ENCODE measurements around the gene OVCA2. TPM values are rescaled to one million over a fixed set of nuclear protein-coding genes. Genes with fewer than 3 reads are reported as not detected.

The OVCA2 gene
- total RNA-seq, 1 experiment from 2014 or later, result 24.6 TPM

DNA sequence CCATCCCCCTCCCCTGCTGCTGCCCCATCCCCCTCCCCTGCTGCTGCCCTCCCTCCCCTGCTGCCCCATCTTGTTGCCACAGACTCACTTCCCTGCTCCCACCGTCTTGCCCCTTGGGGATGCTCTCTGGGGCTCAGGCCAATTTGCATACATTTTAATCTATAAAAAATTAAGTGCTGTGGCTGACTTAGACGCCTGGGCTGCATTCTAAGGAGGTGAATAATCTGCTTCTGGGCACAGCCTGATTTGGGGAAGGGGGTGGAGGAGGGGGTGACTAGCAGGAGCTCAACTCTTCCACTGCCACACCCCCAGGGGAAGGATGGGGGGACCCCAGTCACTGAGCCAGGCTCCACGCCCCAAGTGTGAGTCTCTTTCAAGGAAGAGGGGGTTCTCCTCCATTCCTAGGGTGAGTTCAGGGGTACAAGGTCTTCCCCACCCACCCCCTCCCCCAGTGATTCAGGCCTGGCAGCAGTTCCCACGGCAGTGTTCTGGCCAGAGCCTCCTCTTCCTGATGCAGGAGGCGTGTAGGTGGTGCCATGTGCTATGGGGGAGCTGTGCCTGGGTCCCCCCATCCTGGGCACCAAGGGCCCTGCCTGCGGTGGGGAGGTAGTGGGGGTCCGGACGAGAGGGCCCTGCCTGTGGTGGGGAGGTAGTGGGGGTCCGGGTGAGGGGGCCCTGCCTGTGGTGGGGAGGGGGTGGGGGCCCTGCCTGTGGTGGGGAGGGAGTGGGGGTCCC, 6.8 kb upstream of the OVCA2 start:
- no peak overlapping the region for H3K23ac ChIP-seq (ENCODE audit: insufficient read length, low read depth, low read length)

More for the DNA sequence above, 6.8 kb upstream of the OVCA2 start:
- H3K27ac ChIP-seq (ENCODE audit: insufficient read length, low read depth, low read length), result no peak overlapping the region
- no peak overlapping the region for H2BK20ac ChIP-seq (ENCODE audit: low read depth, low read length, poor library complexity, severe bottlenecking)
- H3K23me2 ChIP-seq (ENCODE audit: insufficient read length, low read depth, low read length, poor library complexity, severe bottlenecking), result no peaks in the 10 kb centered on the region
- peaks cover 6 to 28% of the 10 kb centered on the region in 2 experiments for H3K4me1 Mint-ChIP-seq
- no peak overlapping the region for H2BK15ac ChIP-seq (ENCODE audit: low read depth, low read length)
- no peak overlapping the region for H3K9ac ChIP-seq (ENCODE audit: extremely low read depth, insufficient read length, low read length)
- H4K8ac ChIP-seq (replicated peaks; ENCODE audit: insufficient read length, low read depth, low read length), result no peak overlapping the region
- H3K4ac ChIP-seq (ENCODE audit: low read depth, low read length), result no peak overlapping the region
- TF ChIP-seq CTCF (conservative IDR thresholded peaks at IDR 0.05), result no peak
- no peak overlapping the region for H2AK5ac ChIP-seq (ENCODE audit: insufficient read length, low read length)
- no peak overlapping the region for H3K56ac ChIP-seq (ENCODE audit: insufficient read length, low read depth, low read length)
- H3K9me3 ChIP-seq (ENCODE audit: control insufficient read depth, low read depth, low read length), result no peaks in the 10 kb centered on the region
- H3K4me3 Mint-ChIP-seq, result no peak overlapping the region
- H3K4me2 ChIP-seq (ENCODE audit: insufficient read depth, insufficient read length, low read length), result no peak overlapping the region
- H3K4me1 ChIP-seq (ENCODE audit: insufficient read depth, low read length), result no peaks in the 10 kb centered on the region
- no peaks in the 10 kb centered on the region for H3K79me2 ChIP-seq (ENCODE audit: insufficient read depth, low read length)
- peaks cover 0 to 13% (median 11%) of the 10 kb centered on the region in 3 experiments; a peak in 6 of 7 replicates for H3K36me3 Mint-ChIP-seq (ENCODE audit: insufficient read depth in 1 of 3, low read depth in 3 of 3)
- no peak overlapping the region for H3K18ac ChIP-seq (ENCODE audit: insufficient read length, low read depth, low read length)
- no peak overlapping the region for H2BK12ac ChIP-seq (ENCODE audit: insufficient read length, low read depth, low read length)
- no peaks in the 10 kb centered on the region; a peak in 1 of 5 replicates for H3K9me3 Mint-ChIP-seq
- no peak overlapping the region for H2BK5ac ChIP-seq (ENCODE audit: insufficient read length, low read length)
- no peak overlapping the region for H3T11ph ChIP-seq (ENCODE audit: low read length)
- no peak overlapping the region for H3K27ac Mint-ChIP-seq
- H3K14ac ChIP-seq (ENCODE audit: insufficient read depth, low read length), result no peak overlapping the region
- H3K27me3 ChIP-seq (ENCODE audit: insufficient read depth, low read length), result no peaks in the 10 kb centered on the region
- H2BK120ac ChIP-seq (ENCODE audit: low read depth, low read length, poor library complexity, severe bottlenecking), result no peak overlapping the region
- no peak overlapping the region for H2AFZ ChIP-seq (ENCODE audit: low read length)
- no peaks in the 10 kb centered on the region for H3K79me1 ChIP-seq (ENCODE audit: insufficient read depth, low read depth, low read length, poor library complexity, severe bottlenecking)
- no peaks in the 10 kb centered on the region for H4K20me1 ChIP-seq (ENCODE audit: control insufficient read depth, insufficient read depth, insufficient read length)
- H4K5ac ChIP-seq (ENCODE audit: insufficient read length, low read depth, low read length), result no peak overlapping the region
- DNase-seq, result no peak
- H3K27me3 Mint-ChIP-seq (ENCODE audit: low read depth), result no peaks in the 10 kb centered on the region; the same call in 1 of the 2 replicates
- H4K91ac ChIP-seq (ENCODE audit: insufficient read length, low read depth, low read length), result no peak overlapping the region
- no CpG with 5 or more reads among the region's 9 CpGs for WGBS (ENCODE audit: extremely low coverage, insufficient read length, low lambda C conversion rate)

Data from H9 (cell line).